ENCODE data around the gene KCNK6.

- TF ChIP-seq CTCF (IDR thresholded peaks at IDR 0.05) (no peak), EZH2 (IDR thresholded peaks at IDR 0.05; ENCODE audit: borderline replicate concordance, insufficient read depth, low read depth, low read length, poor library complexity, severe bottlenecking) (no peak)
These were observed 49.9 kb downstream of the KCNK6 start for GRCh38 chr19:38369584-38369983.
